ENCODE measurements around the gene MAK.

GRCh38 chr6:10759312-10759839 is 79.0 kb downstream of the MAK start:
- TF ChIP-seq CTCF (IDR thresholded peaks at IDR 0.05; ENCODE audit: poor library complexity) (peak; percentile 43), EZH2phosphoT487 (IDR thresholded peaks at IDR 0.05; ENCODE audit: low read depth, severe bottlenecking, unreplicated experiment) (no peak), EZH2 (IDR thresholded peaks at IDR 0.05; ENCODE audit: borderline replicate concordance) (no peak)
